ENCODE measurements around the gene POLR3B. TPM values are rescaled to one million over a fixed set of nuclear protein-coding genes. Genes with fewer than 3 reads are reported as not detected.

POLR3B gene
- total RNA-seq, 1 experiment from 2014 or later: 14.8 TPM

- Histone ChIP-seq H3K36me3 (ENCODE audit: insufficient read depth, low read length, poor library complexity, severe bottlenecking) (peaks cover 4% of the 10 kb centered on the region), H3K27me3 (replicated peaks; ENCODE audit: insufficient read depth, low read depth, low read length, poor library complexity) (no peaks in the 10 kb centered on the region), H3K27ac (ENCODE audit: low read depth, low read length, poor library complexity, severe bottlenecking) (no peak overlapping the region), H3K4me3 (ENCODE audit: low read depth, low read length, poor library complexity, severe bottlenecking) (no peak overlapping the region), H3K4me1 (ENCODE audit: insufficient read depth, low read length, poor library complexity, severe bottlenecking) (no peaks in the 10 kb centered on the region), H3K9me3 (ENCODE audit: low read depth, low read length, poor library complexity, severe bottlenecking) (no peaks in the 10 kb centered on the region)
- CTCF ChIA-PET: no interaction called here
- DNase-seq (ENCODE audit: low spot score): no peak
- TF ChIP-seq CTCF (conservative IDR thresholded peaks at IDR 0.05; ENCODE audit: low read depth, low read length) (no peak), EZH2 (IDR thresholded peaks at IDR 0.05; ENCODE audit: borderline replicate concordance, low read depth, low read length, poor library complexity, severe bottlenecking) (no peak)
- POLR2A ChIA-PET (ENCODE audit: low non-redundant PET): no interaction called here
- BruUV-seq (replicated peaks): no TSS peak
- intact Hi-C loops (cut with micrococcal nuclease; ENCODE audit: unreplicated experiment): no loop called here
These were observed 52.3 kb downstream of the POLR3B start for GRCh38 chr12:106409878-106410277.

GRCh38 chr12:106412563-106412962, 55.0 kb downstream of the POLR3B start:
- Histone ChIP-seq H3K27ac (ENCODE audit: low read depth, low read length, poor library complexity, severe bottlenecking) (no peak overlapping the region), H3K9me3 (ENCODE audit: low read depth, low read length, poor library complexity, severe bottlenecking) (no peaks in the 10 kb centered on the region), H3K36me3 (ENCODE audit: insufficient read depth, low read length, poor library complexity, severe bottlenecking) (no peaks in the 10 kb centered on the region), H3K27me3 (replicated peaks; ENCODE audit: insufficient read depth, low read depth, low read length, poor library complexity) (no peaks in the 10 kb centered on the region), H3K4me3 (ENCODE audit: low read depth, low read length, poor library complexity, severe bottlenecking) (no peak overlapping the region), H3K4me1 (ENCODE audit: insufficient read depth, low read length, poor library complexity, severe bottlenecking) (no peaks in the 10 kb centered on the region)
- ChIA-PET POLR2A (ENCODE audit: low non-redundant PET) (no interaction called here), CTCF (no interaction called here)
- no peak for DNase-seq (ENCODE audit: low spot score)
- BruUV-seq (replicated peaks): no TSS peak
- intact Hi-C loops (cut with micrococcal nuclease; ENCODE audit: unreplicated experiment): no loop called here
- TF ChIP-seq EZH2 (IDR thresholded peaks at IDR 0.05; ENCODE audit: borderline replicate concordance, low read depth, low read length, poor library complexity, severe bottlenecking) (no peak), CTCF (conservative IDR thresholded peaks at IDR 0.05; ENCODE audit: low read depth, low read length) (no peak)

GRCh38 chr12:106415134-106415533, 57.6 kb downstream of the POLR3B start:
- no peaks in the 10 kb centered on the region for H3K36me3 ChIP-seq (ENCODE audit: insufficient read depth, low read length, poor library complexity, severe bottlenecking)
- no peak overlapping the region for H3K27ac ChIP-seq (ENCODE audit: low read depth, low read length, poor library complexity, severe bottlenecking)
- no peaks in the 10 kb centered on the region for H3K27me3 ChIP-seq (replicated peaks; ENCODE audit: insufficient read depth, low read depth, low read length, poor library complexity)
- no peak for DNase-seq (ENCODE audit: low spot score)
- intact Hi-C loops (cut with micrococcal nuclease; ENCODE audit: unreplicated experiment): no loop called here
- H3K9me3 ChIP-seq (ENCODE audit: low read depth, low read length, poor library complexity, severe bottlenecking): no peaks in the 10 kb centered on the region
- ChIA-PET CTCF (no interaction called here), POLR2A (ENCODE audit: low non-redundant PET) (no interaction called here)
- no peak for TF ChIP-seq CTCF (conservative IDR thresholded peaks at IDR 0.05; ENCODE audit: low read depth, low read length)
- no peak for TF ChIP-seq EZH2 (IDR thresholded peaks at IDR 0.05; ENCODE audit: borderline replicate concordance, low read depth, low read length, poor library complexity, severe bottlenecking)
- H3K4me3 ChIP-seq (ENCODE audit: low read depth, low read length, poor library complexity, severe bottlenecking): no peak overlapping the region
- no TSS peak for BruUV-seq (replicated peaks)
- H3K4me1 ChIP-seq (ENCODE audit: insufficient read depth, low read length, poor library complexity, severe bottlenecking): peaks cover 12% of the 10 kb centered on the region
